Osteoblast (primary cell): ENCODE measurements around the gene MYH3. TPM values are rescaled to one million over a fixed set of nuclear protein-coding genes. Genes with fewer than 3 reads are reported as not detected.

Source experiments
- DNase-seq: peaks from one replicate; pipeline ENCODE4 v3.0.0; 2011; ENCODE audit warnings: low spot score, mixed read lengths; ENCODE audit not compliant: insufficient read length; ENCODE audit errors: missing footprints
- H2AFZ ChIP-seq: 2 replicates; pipeline ENCODE4 v1.6.0; 2011; ENCODE audit warnings: mild to moderate bottlenecking, low read length
- H3K27ac ChIP-seq: 2 replicates; pipeline ENCODE4 v1.5.1; 2011; ENCODE audit warnings: mild to moderate bottlenecking, low read depth, low read length, moderate library complexity
- H3K27me3 ChIP-seq: 2 replicates; pipeline ENCODE4 v1.6.0; 2012; ENCODE audit warnings: mild to moderate bottlenecking, control low read depth, inconsistent platforms, low read length, moderate library complexity; ENCODE audit not compliant: insufficient read depth
- H3K36me3 ChIP-seq: 2 replicates; pipeline ENCODE4 v1.5.1; 2011; ENCODE audit warnings: mild to moderate bottlenecking, low read length, control low read depth, moderate library complexity; ENCODE audit not compliant: insufficient read depth
- H3K4me1 ChIP-seq: 2 replicates; pipeline ENCODE4 v1.5.1; 2011; ENCODE audit warnings: mild to moderate bottlenecking, low read length, control low read depth, moderate library complexity; ENCODE audit not compliant: insufficient read depth
- H3K4me2 ChIP-seq: 2 replicates; pipeline ENCODE4 v1.6.0; 2011; ENCODE audit warnings: mild to moderate bottlenecking, low read length; ENCODE audit not compliant: insufficient read depth
- H3K4me3 ChIP-seq: fragments of 200-600 bp; sonication (generic); 3 replicates; pipeline ENCODE4 v1.5.1; 2012; ENCODE audit warnings: mild to moderate bottlenecking, low read length, inconsistent platforms; ENCODE audit not compliant: insufficient read depth
- H3K79me2 ChIP-seq: 2 replicates; pipeline ENCODE4 v1.6.0; 2012; ENCODE audit warnings: mild to moderate bottlenecking, low read length, control low read depth, inconsistent platforms; ENCODE audit not compliant: insufficient read depth
- H3K9me3 ChIP-seq: 2 replicates; pipeline ENCODE4 v1.5.1; 2011; ENCODE audit warnings: low read depth, low read length, control low read depth
- H4K20me1 ChIP-seq: 2 replicates; pipeline ENCODE4 v1.6.0; 2012; ENCODE audit warnings: mild to moderate bottlenecking, low read length, control low read depth; ENCODE audit not compliant: insufficient read depth
- CTCF ChIP-seq: IDR thresholded peaks from 2 replicates; pipeline ENCODE4 v1.5.1; 2011; ENCODE audit warnings: mild to moderate bottlenecking, low read depth, low read length, moderate library complexity; ENCODE audit errors: extremely low read depth
- total RNA-seq: library from RNA; depleted of rRNA; stranded (reverse); fragments of >200 nt; gene quantifications from 2 replicates; pipeline ENCODE4 v1.2.3, GENCODE V29; 2012

The MYH3 gene
- total RNA-seq, 1 donor, result 1.8 TPM

GRCh38 chr17:10579270-10579669 lies 77.8 kb downstream of the MYH3 start:
- no peak for TF ChIP-seq CTCF
- Histone ChIP-seq H3K79me2 (no peaks in the 10 kb centered on the region), H3K4me2 (no peak overlapping the region), H3K4me3 (no peak overlapping the region), H3K4me1 (no peaks in the 10 kb centered on the region), H3K27me3 (no peaks in the 10 kb centered on the region), H3K27ac (no peak overlapping the region), H3K9me3 (no peaks in the 10 kb centered on the region), H2AFZ (no peak overlapping the region), H3K36me3 (no peaks in the 10 kb centered on the region), H4K20me1 (no peaks in the 10 kb centered on the region)
- no peak for DNase-seq

Other genes with a start within 250 kb of the MYH3 start
- gene MYH8, start 235.4 kb downstream of the MYH3 start, total RNA-seq, result not detected in 2 replicates
- gene MYH4, start 187.8 kb downstream of the MYH3 start, total RNA-seq, result not detected in 2 replicates
- not detected in 2 replicates for gene MYH1, start 138.8 kb downstream of the MYH3 start, total RNA-seq
- gene MYH2, start 107.7 kb downstream of the MYH3 start, total RNA-seq, result not detected in 2 replicates
- gene SCO1, start 40.2 kb upstream of the MYH3 start, total RNA-seq, result 16.5 and 18.8 TPM in 2 replicates
- gene ADPRM, start 40.3 kb upstream of the MYH3 start, total RNA-seq, result 17.4 and 22.1 TPM in 2 replicates
- 3.2 and 3.3 TPM in 2 replicates for gene TMEM220, start 72.7 kb upstream of the MYH3 start, total RNA-seq
- not detected in 2 replicates for gene TMEM238L, start 146.8 kb upstream of the MYH3 start, total RNA-seq
- not detected in 2 replicates for gene PIRT, start 180.8 kb upstream of the MYH3 start, total RNA-seq